HG03460 (cell line): ENCODE measurements around the gene EPB41L5.
A peak's percentile ranks its signal among the peaks of the same experiment; 100 is the strongest.
"Not testable (repeated sequence)": the region's sequence is repeated elsewhere in the genome, so short reads cannot be mapped to it uniquely, and the experiment has no call there.

ENCODE experiments used
- ATAC-seq: cut with Tn5 transposase; IDR thresholded peaks from one replicate; pipeline ENCODE4 v1.9.1; 2021; ENCODE audit not compliant: unreplicated experiment

The EPB41L5 gene

DNA sequence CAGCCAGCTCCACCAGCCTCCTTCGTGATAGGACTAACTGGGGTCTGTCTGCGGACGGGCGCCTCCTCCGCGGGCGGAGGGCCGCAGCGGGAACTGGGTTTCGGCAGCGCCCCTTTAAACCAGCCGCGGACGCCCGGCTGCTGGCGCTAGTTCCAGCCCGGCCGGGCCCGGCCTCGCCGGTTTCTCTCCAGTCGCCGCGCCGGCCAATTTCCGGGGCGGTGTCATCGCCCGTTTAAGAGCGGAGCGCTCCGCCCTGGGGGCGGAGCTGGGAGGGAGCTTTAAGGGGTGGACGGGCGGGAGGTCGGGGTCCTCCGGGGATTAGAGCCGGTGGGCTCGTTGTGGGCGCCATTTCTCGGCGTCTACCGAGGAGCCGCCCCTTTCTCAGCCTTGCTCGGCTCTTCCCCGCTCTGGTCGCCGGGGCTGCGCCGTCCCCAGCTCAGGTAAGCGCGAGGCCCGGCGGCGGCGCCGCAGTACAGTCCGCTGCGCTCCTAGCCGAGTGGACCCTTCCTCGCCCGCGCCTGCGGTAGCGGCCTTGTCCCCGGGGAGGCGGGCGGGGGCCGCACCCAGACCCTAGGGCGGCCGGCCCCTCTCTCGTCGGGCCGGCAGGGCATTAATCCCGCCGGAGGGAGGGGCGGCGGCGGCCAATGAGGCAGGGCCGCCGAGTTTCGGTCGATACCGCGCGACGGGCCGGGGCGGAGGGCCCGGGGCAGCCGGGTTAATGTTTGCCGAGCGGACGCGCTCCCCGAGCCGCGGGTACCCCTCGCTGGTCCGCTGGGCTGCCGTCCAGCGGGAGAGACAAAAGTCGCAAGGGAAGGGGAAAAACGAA lies at the start of gene EPB41L5:
TSS of gene EPB41L5 (plus strand) at position 307 of the 826 bp plus-strand sequence. CDS start 6,008 bp downstream, outside the sequence.
- ATAC-seq = peak; percentile 90

GRCh38 chr2:119981896-119982295 lies 31.0 kb upstream of the EPB41L5 start:
- ATAC-seq = no peak

DNA sequence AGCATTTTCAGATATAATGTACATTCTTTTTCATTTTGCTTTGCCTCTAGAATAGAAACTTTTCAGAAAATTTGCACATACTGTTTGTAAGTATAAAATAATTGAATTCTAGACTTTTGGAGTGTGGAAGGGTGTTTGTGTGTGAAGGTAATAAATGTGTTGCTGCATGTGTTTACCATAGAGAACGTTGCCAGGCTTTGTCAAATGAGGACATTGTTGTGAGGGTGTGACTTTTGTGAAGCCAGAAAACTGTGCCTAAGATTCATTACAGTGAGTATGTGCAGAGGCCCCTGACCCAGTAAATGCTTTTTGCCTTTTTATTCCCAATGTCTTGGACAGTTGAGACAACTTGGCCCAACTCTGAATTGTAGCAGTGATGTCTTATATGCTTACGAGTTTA lies 30.4 kb upstream of the EPB41L5 start:
- no peak for ATAC-seq

DNA sequence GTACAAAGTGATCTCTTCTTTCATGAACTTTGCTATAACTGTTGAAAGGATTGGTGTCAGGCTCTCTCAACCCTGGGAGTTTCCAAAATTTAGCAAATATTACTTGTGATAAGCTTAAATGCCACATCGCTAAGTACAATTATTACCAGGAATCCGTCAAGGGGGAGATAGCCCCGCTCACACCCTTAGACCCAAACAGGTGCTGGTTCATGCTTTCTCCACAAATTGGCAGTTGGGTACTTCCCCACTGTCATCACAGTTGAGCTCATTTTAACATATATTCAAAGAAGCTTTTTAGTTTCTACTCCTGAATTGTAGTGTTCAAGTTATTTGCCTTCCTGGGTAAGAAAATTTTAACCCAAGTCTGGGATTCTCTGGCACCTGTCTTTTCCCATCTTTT lies 29.8 kb upstream of the EPB41L5 start:
- no peak for ATAC-seq

GRCh38 chr2:119996148-119996547 lies 16.7 kb upstream of the EPB41L5 start:
- ATAC-seq = no peak

- ATAC-seq = not testable (repeated sequence)
Observed at GRCh38 chr2:119996896-119997891, 15.7 kb upstream of the EPB41L5 start.

- no peak for ATAC-seq
Observed at GRCh38 chr2:120001471-120001870, 11.4 kb upstream of the EPB41L5 start.

DNA sequence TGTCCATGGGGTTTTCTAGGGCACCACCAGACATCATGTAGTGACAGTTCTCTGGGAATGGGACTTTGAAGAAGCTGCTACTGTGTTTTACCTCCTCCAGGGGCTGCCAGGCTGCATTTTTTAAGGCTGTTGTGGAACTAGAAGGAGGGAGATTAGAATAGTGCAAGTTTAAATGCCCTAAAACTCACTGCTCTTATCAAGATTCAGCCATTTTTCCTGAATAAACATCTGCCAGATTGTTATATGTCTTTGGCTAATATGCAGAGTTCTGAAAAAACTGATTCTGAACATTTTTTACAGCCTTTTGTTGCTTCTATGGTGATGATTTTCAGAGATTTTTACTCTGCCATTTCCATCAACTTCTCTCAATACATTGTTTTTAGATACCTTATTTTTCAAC lies 8.6 kb upstream of the EPB41L5 start:
- no peak for ATAC-seq

- peak; percentile 88 for ATAC-seq
Observed at GRCh38 chr2:120005834-120006521, 6.9 kb upstream of the EPB41L5 start.

DNA sequence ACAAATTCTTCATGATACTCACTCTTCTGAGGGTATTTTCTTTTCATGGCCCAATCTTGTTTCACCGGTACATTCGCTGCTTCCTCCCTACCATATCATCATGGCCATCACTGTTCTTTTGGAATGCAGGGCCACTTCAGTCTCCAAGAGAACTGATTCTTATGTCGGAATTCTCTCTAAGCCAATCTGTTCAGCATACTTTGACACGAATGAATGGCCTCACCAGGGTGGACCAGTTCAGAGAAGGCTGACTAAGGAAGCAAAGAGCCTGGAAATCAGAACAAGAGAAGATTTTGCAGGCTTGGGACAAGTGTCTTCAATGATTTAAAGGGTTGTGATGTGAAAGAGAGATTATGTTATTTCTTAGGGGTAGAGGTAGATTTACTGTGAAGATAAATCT lies 5.0 kb upstream of the EPB41L5 start:
- no peak for ATAC-seq

- ATAC-seq = no peak
Observed at GRCh38 chr2:120012363-120012762, 514 bp upstream of the EPB41L5 start.

DNA sequence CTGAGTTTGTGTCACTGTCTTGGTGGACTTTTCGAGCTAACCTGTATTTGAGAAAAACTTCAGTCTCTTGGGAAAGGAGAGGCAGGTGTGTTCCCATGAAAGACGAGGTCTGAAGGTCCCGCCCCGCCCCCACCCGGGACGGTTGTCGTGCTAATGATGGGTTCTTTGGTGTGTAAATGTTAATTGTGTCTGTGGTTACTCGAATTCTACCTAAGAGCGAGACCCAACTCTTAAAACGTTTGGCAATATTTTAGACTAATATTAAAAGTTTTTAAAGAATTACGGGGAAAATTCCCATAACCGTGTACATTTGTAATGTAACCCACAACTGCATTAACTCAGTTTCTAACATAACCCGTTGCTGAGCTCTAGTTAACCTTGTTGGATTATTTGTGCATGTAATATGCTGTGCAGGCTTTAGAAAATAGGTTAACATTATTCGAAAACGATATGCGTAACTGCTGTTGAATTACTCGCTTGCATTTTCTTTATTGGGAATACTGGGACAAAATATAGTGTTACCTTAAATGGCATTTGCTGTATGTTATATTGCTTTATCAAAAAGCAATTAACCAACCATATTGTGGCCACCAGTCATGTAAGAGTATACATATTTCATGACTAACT lies 833 bp downstream of the EPB41L5 start:
- ATAC-seq = no peak

DNA sequence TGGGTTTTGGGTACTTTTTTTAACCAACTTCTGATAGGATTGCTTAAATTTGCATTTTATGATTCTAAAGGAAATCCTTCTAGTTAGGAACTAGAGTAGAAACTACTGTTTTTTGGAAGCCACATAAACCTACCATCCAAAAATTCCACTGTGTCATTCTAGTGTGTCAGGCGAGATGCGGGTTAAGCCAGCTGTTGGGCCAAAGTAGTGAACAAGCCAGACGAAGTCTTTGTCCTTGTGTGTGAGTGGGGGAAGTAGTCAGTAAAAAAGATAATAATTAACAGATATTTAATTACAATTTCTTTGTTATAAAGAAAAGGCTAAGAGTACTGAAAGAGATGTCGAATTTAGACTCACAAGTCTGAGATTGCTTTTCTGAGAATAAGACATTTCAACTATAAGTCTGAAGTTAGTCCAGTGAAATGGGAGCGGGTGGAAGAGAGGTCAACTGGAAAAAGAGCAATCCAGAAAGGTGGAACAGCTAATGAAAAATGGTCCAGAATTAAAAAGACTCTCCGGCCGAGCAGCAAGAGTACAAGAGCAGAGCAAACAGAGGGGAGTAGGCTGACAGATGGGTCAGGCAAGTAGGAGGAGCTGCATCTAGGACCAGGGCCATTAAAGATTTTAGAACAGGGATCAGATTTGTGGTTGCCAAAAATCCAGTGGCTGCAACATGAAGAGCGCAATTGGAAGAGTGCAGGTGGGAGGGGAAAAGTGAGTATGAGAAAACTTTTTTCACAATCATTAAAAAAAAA lies 1.5 kb downstream of the EPB41L5 start:
- ATAC-seq = no peak

GRCh38 chr2:120016800-120017199 lies 3.9 kb downstream of the EPB41L5 start:
- no peak for ATAC-seq

- ATAC-seq = no peak
Observed at GRCh38 chr2:120017201-120017600, 4.3 kb downstream of the EPB41L5 start.

DNA sequence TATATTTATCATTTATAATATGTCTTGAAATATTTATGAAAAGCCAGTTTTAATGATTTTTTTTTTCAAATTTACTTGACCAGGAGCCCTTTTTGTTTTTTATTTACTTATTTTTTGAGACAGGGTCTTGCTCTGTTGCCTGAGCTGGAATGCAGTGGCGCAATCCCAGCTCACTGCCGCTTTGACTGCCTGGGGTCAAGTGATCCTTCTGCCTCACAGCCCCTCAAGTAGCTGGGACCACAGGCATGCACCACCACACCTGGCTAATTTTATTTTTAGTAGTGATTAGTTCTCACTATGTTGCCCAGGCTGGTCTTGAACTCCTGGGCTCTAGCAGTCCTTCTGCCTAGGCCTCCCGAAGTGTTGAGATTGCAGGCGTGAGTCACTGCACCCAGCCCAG lies 5.7 kb downstream of the EPB41L5 start:
- no peak for ATAC-seq

DNA sequence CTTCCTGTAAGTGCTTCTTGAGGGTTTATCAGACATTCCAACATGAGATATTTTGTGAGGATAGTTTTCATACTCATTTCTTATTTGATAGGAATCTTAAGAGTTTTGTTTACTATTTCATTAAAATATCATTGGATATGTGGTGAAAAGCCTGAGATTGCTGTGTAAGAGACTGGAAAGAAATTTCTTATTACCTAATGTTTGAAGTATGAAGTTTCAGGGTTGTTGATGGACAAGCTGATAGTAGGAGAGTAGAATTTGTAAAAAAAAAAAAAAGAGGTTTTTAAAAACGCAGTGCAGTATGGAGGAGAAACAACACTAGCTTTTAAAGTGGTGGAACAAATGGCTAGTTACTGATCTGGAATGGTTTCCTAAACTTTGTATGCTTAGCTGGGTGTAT lies 7.7 kb downstream of the EPB41L5 start:
- ATAC-seq = no peak

GRCh38 chr2:120022505-120022904 lies 9.6 kb downstream of the EPB41L5 start:
- ATAC-seq = not testable (repeated sequence)

DNA sequence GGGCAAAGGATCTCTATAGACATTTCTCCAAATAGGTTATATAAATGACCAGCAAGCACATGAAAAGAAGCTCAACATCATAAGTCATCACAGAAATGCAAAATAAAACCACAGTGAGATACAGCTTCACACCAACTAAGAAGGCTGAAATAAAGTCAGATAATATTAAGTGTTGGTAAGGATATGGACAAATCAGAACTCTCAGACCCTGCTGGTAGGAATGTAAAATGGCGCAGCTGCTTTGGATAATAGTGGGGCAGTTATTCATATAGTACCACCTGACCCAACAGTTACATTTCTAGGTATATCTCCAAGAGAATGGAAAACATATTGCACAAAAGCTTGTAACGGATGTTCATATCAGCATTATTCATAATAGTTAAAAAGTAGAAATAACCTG lies 14.0 kb downstream of the EPB41L5 start:
- ATAC-seq = no peak

DNA sequence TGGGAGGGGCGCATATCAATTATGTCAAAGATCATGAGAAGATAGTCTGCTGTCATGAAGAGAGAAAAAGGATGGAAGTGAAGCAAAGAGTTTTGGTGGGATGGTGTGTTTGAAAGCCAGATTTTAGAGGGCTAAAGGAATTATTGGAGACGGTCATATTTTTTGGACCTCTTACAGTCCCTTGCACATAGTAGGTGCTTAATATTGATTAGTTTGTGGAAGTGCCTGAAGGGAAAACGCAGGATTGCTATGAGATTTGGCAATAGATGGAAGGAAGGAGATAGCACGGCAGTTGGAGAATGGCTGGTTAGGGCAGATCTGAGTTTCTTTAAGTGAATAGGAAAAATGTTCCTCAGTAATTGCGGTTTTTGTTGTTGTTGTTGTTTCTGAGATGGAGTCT lies 15.9 kb downstream of the EPB41L5 start:
- ATAC-seq = no peak
